Effector CD4-positive, alpha-beta T cell (primary cell): ENCODE data around the gene P3H2.
"Not testable (repeated sequence)": the region's sequence is repeated elsewhere in the genome, so short reads cannot be mapped to it uniquely, and the experiment has no call there.

Experiments
- DNase-seq: peaks from one replicate; pipeline ENCODE4 v3.0.0-alpha.2; 2020

The P3H2 gene

GRCh38 chr3:189974359-189974758, 146.3 kb downstream of the P3H2 start:
- DNase-seq, result no peak

- no peak for DNase-seq
Observed at GRCh38 chr3:189967254-189967865, 153.3 kb downstream of the P3H2 start.

GRCh38 chr3:189966843-189967242, 153.9 kb downstream of the P3H2 start:
- no peak for DNase-seq

- no peak for DNase-seq
Observed at GRCh38 chr3:189964623-189965332, 155.9 kb downstream of the P3H2 start.

- no peak for DNase-seq
Observed at GRCh38 chr3:189962466-189962865, 158.2 kb downstream of the P3H2 start.

- DNase-seq, result peak; percentile 35
Observed at GRCh38 chr3:189961522-189962161, 159.1 kb downstream of the P3H2 start.

- DNase-seq, result not testable (repeated sequence)
Observed at GRCh38 chr3:189961086-189961485, 159.6 kb downstream of the P3H2 start.

- no peak for DNase-seq
Observed at GRCh38 chr3:189954733-189955665, 165.7 kb downstream of the P3H2 start.

GRCh38 chr3:189953551-189953950, 167.1 kb downstream of the P3H2 start:
- no peak for DNase-seq

- DNase-seq, result no peak
Observed at GRCh38 chr3:189952272-189952671, 168.4 kb downstream of the P3H2 start.

GRCh38 chr3:189950258-189950657, 170.4 kb downstream of the P3H2 start:
- DNase-seq, result no peak

- no peak for DNase-seq
Observed at GRCh38 chr3:189949580-189949979, 171.1 kb downstream of the P3H2 start.

GRCh38 chr3:189948724-189949045, 172.0 kb downstream of the P3H2 start:
- no peak for DNase-seq

- DNase-seq, result no peak
Observed at GRCh38 chr3:189947948-189948723, 172.6 kb downstream of the P3H2 start.

GRCh38 chr3:189947068-189947467, 173.6 kb downstream of the P3H2 start:
- DNase-seq, result no peak

GRCh38 chr3:189945935-189946709, 174.6 kb downstream of the P3H2 start:
- DNase-seq, result no peak

GRCh38 chr3:189944285-189945145, 176.2 kb downstream of the P3H2 start:
- DNase-seq, result no peak

GRCh38 chr3:189942948-189943347, 177.7 kb downstream of the P3H2 start:
- no peak for DNase-seq

GRCh38 chr3:189941679-189942078, 179.0 kb downstream of the P3H2 start:
- DNase-seq, result no peak

GRCh38 chr3:189941125-189941524, 179.6 kb downstream of the P3H2 start:
- DNase-seq, result no peak
